Thoracic aorta endothelial cell (primary cell): ENCODE data around the gene HDAC1. TPM values are rescaled to one million over a fixed set of nuclear protein-coding genes. Genes with fewer than 3 reads are reported as not detected.

ENCODE experiments used
- small RNA-seq: library from RNA; depleted of rRNA; stranded (forward); fragments of <200 nt; gene quantifications from one replicate; pipeline ENCODE3, GENCODE V24; 2012
- total RNA-seq: library from RNA; depleted of rRNA; stranded (reverse); fragments of >200 nt; gene quantifications from 2 replicates; pipeline ENCODE4 v1.2.3, GENCODE V29; 2012

Gene HDAC1
- 110 and 122 TPM in 2 replicates for total RNA-seq

DNA sequence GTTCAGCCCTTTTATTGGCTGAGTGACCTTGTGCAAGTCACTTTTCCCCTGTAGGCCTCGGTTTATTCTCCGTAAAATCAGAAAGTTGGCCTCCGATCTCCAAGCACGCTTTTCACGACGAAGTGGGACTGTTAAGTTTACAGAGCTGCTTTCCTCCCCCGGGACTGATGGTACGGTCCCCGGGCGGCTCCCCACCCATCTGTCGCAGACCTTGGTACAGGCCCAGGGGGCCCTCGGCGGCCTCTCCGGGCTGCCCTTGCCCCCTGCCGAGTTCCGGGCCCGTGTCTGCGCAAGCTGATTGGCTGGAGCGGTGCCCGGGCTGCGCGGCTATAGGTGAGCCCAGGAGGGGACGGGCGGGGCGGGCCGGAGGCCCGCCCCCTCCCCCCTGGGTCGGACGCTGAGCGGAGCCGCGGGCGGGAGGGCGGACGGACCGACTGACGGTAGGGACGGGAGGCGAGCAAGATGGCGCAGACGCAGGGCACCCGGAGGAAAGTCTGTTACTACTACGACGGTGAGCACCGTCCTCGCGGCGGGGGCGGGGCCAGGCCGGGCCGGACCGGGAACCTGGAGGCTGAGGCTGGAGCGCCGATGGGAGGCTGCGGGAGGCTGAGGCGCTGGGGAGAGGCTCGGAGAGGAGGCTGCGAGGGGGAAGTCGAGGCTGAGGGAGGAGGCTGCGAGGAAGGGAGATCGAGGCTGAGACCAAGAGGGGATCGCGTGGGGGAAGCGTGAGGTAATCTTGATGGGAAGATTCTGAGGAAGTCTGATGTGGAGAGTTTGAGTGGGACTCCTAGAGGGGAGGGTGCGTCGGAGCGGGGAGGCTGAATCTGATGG, at the start of gene HDAC1:
Gene HDAC1, plus strand, starts transcription at position 376 of the 831 bp plus-strand sequence. Its CDS starts 87 bp downstream, at position 463.

GRCh38 chr1:32246888-32247273, 45.0 kb upstream of the HDAC1 start, which contains the start of gene FAM167B:
TSS of gene FAM167B (plus strand) at chr1:32247222. CDS start at chr1:32247422, 200 bp downstream.

GRCh38 chr1:32250893-32251716, 40.8 kb upstream of the HDAC1 start, which contains the start of gene LCK:
TSS of gene LCK (plus strand) at chr1:32251265. CDS start at chr1:32274330, 23,065 bp downstream.

DNA sequence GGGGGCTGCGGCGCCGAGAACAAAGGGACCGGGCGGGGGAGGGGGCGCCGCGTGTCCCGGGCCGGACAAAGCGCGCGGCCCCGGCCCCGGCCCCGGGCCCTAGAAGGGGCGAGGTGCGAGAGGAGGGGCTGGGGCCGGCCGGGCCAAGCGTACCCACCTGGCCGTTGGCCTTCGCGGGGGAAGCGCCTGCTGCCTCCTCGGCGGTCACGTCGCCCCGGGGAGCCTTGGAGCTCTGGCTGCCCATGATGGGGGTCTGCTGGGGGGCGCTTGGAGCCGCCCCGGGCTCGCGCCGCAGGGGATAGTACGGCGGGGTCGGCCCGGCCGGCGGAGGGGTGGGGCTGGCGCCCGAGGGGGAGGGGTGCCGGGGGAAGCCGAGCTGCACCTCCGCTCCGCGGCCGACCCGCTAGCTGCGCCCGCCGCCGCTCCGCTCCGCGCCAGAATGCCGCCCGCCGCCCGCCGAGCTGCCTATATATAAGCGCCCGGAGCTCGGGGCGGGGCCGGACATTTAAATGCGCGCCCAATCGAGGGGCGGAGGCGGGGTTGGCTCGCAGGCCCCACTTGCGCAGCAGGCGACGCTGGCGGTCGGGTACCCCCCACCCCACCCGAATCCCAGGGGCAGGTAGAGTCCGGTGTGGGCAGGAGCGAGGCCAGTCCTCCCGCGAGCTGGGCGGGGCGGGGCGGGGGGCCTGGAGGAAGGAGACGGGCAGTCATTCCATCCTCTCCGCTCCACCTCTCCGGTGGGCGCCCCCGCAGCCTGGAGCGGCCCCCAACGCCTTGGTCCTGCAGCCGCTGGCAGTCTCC, 44.1 kb downstream of the HDAC1 start, which contains the start of gene MARCKSL1:
Gene MARCKSL1, minus strand, starts transcription at position 444 of the 801 bp plus-strand sequence. Its CDS starts 200 bp downstream, at position 244.

GRCh38 chr1:32362474-32363313, 70.8 kb downstream of the HDAC1 start, which contains the start of the genes FAM229A and TSSK3:
TSS of gene FAM229A (minus strand) at chr1:32362485. CDS start at chr1:32362091, 394 bp downstream.
TSS of gene TSSK3 (plus strand) at chr1:32362539. CDS start at chr1:32362702, 163 bp downstream.

Small RNAs within 50 kb of the gene (small RNA-seq; reads per million reads assigned to genes)
- gene RF00017 (not detected), gene RF00019 (not detected)

Other genes starting within 250 kb of the HDAC1 start
- 15.6 and 19.7 TPM in 2 replicates for gene TMEM39B, start 219.1 kb upstream of the HDAC1 start, total RNA-seq
- 74.9 and 87.3 TPM in 2 replicates for gene KPNA6, start 184.0 kb upstream of the HDAC1 start, total RNA-seq
- gene TXLNA, start 112.4 kb upstream of the HDAC1 start, total RNA-seq, result 75.5 and 81.6 TPM in 2 replicates
- gene CCDC28B, start 91.5 kb upstream of the HDAC1 start, total RNA-seq, result 10.0 and 11.8 TPM in 2 replicates
- 1.1 and 1.9 TPM in 2 replicates for gene IQCC, start 86.4 kb upstream of the HDAC1 start, total RNA-seq
- gene DCDC2B, start 83.0 kb upstream of the HDAC1 start, total RNA-seq, result not detected in 2 replicates
- 12.1 and 12.9 TPM in 2 replicates for gene TMEM234, start 69.7 kb upstream of the HDAC1 start, total RNA-seq
- 297 and 307 TPM in 2 replicates for gene EIF3I, start 69.7 kb upstream of the HDAC1 start, total RNA-seq
- 0.93 and 3.3 TPM in 2 replicates for gene FAM167B, start 44.9 kb upstream of the HDAC1 start, total RNA-seq
- 0.13 TPM in 1 of 2 replicates, not detected in the other for gene LCK, start 40.8 kb upstream of the HDAC1 start, total RNA-seq
- gene MARCKSL1, start 44.1 kb downstream of the HDAC1 start, total RNA-seq, result 118 and 121 TPM in 2 replicates
- 1.1 and 1.5 TPM in 2 replicates for gene FAM229A, start 70.4 kb downstream of the HDAC1 start, total RNA-seq
- 0.27 and 0.65 TPM in 2 replicates for gene TSSK3, start 70.5 kb downstream of the HDAC1 start, total RNA-seq
- 50.7 and 50.8 TPM in 2 replicates for gene BSDC1, start 102.4 kb downstream of the HDAC1 start, total RNA-seq
- under 0.01 TPM in 2 replicates for gene ZBTB8B, start 173.0 kb downstream of the HDAC1 start, total RNA-seq
- gene ZBTB8A, start 247.3 kb downstream of the HDAC1 start, total RNA-seq, result 7.1 and 8.5 TPM in 2 replicates